Neuron (in vitro differentiated cells): ENCODE data around the gene SHISAL2A.

ENCODE experiments used
- H2AFZ ChIP-seq: one replicate; pipeline ENCODE4 v1.6.1; 2013; ENCODE audit warnings: low read depth, mild to moderate bottlenecking, inconsistent platforms, low read length, moderate library complexity
- H3K27me3 ChIP-seq: one replicate; pipeline ENCODE4 v1.6.1; 2013; ENCODE audit warnings: low read length; ENCODE audit not compliant: insufficient read depth
- H3K36me3 ChIP-seq: one replicate; pipeline ENCODE4 v1.6.1; 2013; ENCODE audit warnings: low read length; ENCODE audit not compliant: insufficient read depth
- H3K4me1 ChIP-seq: one replicate; pipeline ENCODE4 v1.6.1; 2013; ENCODE audit warnings: low read length; ENCODE audit not compliant: insufficient read depth
- H3K4me3 ChIP-seq: 2 replicates; pipeline ENCODE4 v1.5.1; 2013; ENCODE audit warnings: mild to moderate bottlenecking, low read length, moderate library complexity
- H3K9me3 ChIP-seq: one replicate; pipeline ENCODE4 v1.6.1; 2013; ENCODE audit warnings: low read length

The SHISAL2A gene

GRCh38 chr1:52629667-52630066, 3.3 kb upstream of the SHISAL2A start:
- no peaks in the 10 kb centered on the region for H3K36me3 ChIP-seq

GRCh38 chr1:52631759-52632331, 1.1 kb upstream of the SHISAL2A start:
- Histone ChIP-seq H3K4me3 (no peak overlapping the region), H3K4me1 (peaks cover 22% of the 10 kb centered on the region), H2AFZ (no peak overlapping the region), H3K36me3 (no peaks in the 10 kb centered on the region), H3K27me3 (no peaks in the 10 kb centered on the region), H3K9me3 (peaks cover 6% of the 10 kb centered on the region)

More at GRCh38 chr1:52629667-52630066, 3.3 kb upstream of the SHISAL2A start:
- H3K27me3 ChIP-seq: no peaks in the 10 kb centered on the region
- H3K4me1 ChIP-seq: peaks cover 17% of the 10 kb centered on the region
- peaks cover 2% of the 10 kb centered on the region for H3K9me3 ChIP-seq
- H3K4me3 ChIP-seq: peak overlapping the region; percentile 34
- H2AFZ ChIP-seq: no peak overlapping the region

DNA sequence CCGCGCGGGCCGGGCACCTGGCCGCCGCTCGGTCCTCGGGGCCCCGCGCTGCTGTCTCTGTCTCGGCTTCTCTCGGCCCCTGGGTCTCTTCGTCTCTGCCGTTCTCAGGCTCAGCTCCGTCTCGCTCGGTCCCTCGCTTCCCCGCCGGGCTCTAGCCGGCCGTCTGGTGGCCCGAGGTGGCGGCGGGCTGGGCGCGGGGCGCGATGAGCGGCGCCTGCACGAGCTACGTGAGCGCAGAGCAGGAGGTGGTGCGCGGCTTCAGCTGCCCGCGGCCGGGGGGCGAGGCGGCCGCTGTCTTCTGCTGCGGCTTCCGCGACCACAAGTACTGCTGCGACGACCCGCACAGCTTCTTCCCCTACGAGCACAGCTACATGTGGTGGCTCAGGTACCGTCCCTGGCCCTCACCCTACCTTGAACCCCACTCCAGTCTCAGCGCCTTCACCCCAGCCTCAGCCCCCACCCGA, 355 bp downstream of the SHISAL2A start:
- Histone ChIP-seq H2AFZ (no peak overlapping the region), H3K4me1 (peaks cover 25% of the 10 kb centered on the region), H3K4me3 (no peak overlapping the region), H3K27me3 (no peaks in the 10 kb centered on the region), H3K9me3 (peaks cover 6% of the 10 kb centered on the region), H3K36me3 (no peaks in the 10 kb centered on the region)

DNA sequence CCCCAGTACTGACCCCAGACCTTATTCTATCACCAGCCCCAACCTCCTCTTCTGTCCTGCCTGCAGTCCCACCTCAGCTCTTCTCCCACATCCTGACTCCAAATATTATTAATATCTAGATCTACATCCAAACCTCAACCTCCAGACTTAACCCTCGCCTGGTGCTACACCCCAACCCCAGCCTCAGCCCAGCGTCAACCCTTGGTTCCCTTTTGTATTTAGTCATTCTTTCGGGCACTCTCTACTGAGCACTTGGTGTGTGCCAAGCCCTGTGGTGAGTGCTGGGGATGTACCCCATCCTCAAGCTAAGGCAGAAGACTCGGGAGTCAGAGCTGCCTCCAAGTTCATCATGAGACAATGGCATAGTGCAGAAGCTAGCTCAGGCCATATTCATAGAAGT, 1.1 kb downstream of the SHISAL2A start:
- Histone ChIP-seq H3K9me3 (peaks cover 6% of the 10 kb centered on the region), H3K4me1 (peaks cover 19% of the 10 kb centered on the region), H2AFZ (no peak overlapping the region), H3K36me3 (no peaks in the 10 kb centered on the region), H3K27me3 (no peaks in the 10 kb centered on the region), H3K4me3 (no peak overlapping the region)

GRCh38 chr1:52635321-52636089, 2.5 kb downstream of the SHISAL2A start:
- Histone ChIP-seq H3K36me3 (no peaks in the 10 kb centered on the region), H3K27me3 (no peaks in the 10 kb centered on the region), H2AFZ (no peak overlapping the region), H3K4me1 (peaks cover 23% of the 10 kb centered on the region), H3K4me3 (no peak overlapping the region), H3K9me3 (peaks cover 6% of the 10 kb centered on the region)

GRCh38 chr1:52636721-52637695, 4.0 kb downstream of the SHISAL2A start:
- Histone ChIP-seq H3K9me3 (peaks cover 6% of the 10 kb centered on the region), H3K4me3 (no peak overlapping the region), H3K27me3 (no peaks in the 10 kb centered on the region), H3K4me1 (peaks cover 31% of the 10 kb centered on the region), H3K36me3 (no peaks in the 10 kb centered on the region), H2AFZ (no peak overlapping the region)

DNA sequence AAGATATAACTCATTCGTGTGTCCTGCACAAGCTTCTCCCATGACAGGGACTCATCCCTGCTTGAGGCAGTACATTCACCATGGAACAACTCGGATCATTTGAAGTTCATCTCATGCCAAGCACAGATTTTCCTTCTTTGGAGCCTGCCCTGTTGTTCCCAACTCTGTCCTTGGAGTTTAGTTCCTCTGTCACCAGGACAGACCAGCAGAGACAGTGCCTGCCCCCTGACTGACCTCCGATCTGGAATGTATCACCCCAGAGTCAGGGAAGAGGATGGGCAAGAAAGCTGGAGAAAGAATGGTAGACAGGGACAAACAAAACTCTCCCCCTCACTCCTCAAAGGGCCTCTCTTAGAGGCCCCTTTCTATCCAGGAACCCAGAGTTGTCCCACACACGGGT, 5.0 kb downstream of the SHISAL2A start:
- Histone ChIP-seq H3K36me3 (no peaks in the 10 kb centered on the region), H2AFZ (no peak overlapping the region), H3K4me3 (no peak overlapping the region)

GRCh38 chr1:52640697-52641096, 7.7 kb downstream of the SHISAL2A start:
- no peak overlapping the region for H3K4me3 ChIP-seq
- H3K4me1 ChIP-seq: peaks cover 31% of the 10 kb centered on the region

More for the DNA sequence above, 5.0 kb downstream of the SHISAL2A start:
- Histone ChIP-seq H3K9me3 (peaks cover 6% of the 10 kb centered on the region), H3K4me1 (peaks cover 31% of the 10 kb centered on the region), H3K27me3 (no peaks in the 10 kb centered on the region)

DNA sequence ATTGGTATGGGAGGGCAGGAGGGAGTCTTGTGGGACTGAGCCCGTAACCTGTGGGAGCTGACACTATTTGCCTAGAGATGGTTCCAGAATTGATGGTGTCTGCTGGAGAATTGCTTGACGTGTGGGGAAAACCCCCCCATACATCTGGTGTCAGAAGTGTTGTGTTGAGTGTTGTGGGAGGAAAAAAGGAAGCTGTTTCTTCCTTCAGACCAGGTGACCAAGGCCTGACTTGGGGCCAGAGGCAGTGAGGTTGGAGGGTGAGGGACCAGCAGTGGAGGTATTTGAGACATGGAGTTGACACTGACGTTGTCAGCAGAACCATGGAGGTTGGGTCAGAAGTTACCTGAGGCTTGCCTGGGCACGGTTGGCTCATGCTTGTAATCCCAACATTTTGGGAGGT, 8.3 kb downstream of the SHISAL2A start:
- no peaks in the 10 kb centered on the region for H3K27me3 ChIP-seq
- H3K9me3 ChIP-seq: no peaks in the 10 kb centered on the region
- no peak overlapping the region for H3K4me3 ChIP-seq
- no peaks in the 10 kb centered on the region for H3K36me3 ChIP-seq
- peaks cover 30% of the 10 kb centered on the region for H3K4me1 ChIP-seq
- no peak overlapping the region for H2AFZ ChIP-seq

More at GRCh38 chr1:52640697-52641096, 7.7 kb downstream of the SHISAL2A start:
- no peaks in the 10 kb centered on the region for H3K9me3 ChIP-seq
- no peaks in the 10 kb centered on the region for H3K27me3 ChIP-seq
- H3K36me3 ChIP-seq: no peaks in the 10 kb centered on the region
- H2AFZ ChIP-seq: no peak overlapping the region

DNA sequence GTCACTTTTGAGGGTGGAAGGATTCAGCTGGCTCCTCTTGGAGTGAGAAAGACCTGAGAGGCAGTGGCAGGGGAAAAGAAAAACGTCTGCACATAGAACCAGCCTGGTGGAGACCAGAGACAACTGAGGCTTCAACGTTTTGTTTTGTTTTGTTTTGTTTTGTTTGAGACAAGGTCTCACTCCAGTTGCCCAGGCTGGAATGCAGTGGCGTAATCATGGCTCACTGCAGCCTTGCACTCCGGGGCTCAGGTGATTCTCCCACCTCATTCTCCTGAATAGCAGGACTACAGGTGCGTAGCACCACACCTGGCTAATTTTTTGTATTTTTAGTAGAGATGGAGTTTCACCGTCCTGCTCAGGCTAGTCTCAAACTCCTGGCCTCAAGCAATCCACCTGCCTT, 12.3 kb downstream of the SHISAL2A start:
- Histone ChIP-seq H3K4me1 (peaks cover 10% of the 10 kb centered on the region), H2AFZ (no peak overlapping the region), H3K4me3 (no peak overlapping the region), H3K27me3 (no peaks in the 10 kb centered on the region), H3K36me3 (no peaks in the 10 kb centered on the region), H3K9me3 (no peaks in the 10 kb centered on the region)

- H3K4me1 ChIP-seq: no peaks in the 10 kb centered on the region
- H3K4me3 ChIP-seq: no peak overlapping the region
Measured at GRCh38 chr1:52651904-52652303, 18.9 kb downstream of the SHISAL2A start.

GRCh38 chr1:52653207-52653849, 20.4 kb downstream of the SHISAL2A start:
- no peaks in the 10 kb centered on the region for H3K9me3 ChIP-seq
- H3K36me3 ChIP-seq: no peaks in the 10 kb centered on the region
- H3K4me3 ChIP-seq: no peak overlapping the region
- H3K27me3 ChIP-seq: no peaks in the 10 kb centered on the region
- no peak overlapping the region for H2AFZ ChIP-seq
- no peaks in the 10 kb centered on the region for H3K4me1 ChIP-seq

More at GRCh38 chr1:52651904-52652303, 18.9 kb downstream of the SHISAL2A start:
- no peaks in the 10 kb centered on the region for H3K9me3 ChIP-seq
- no peaks in the 10 kb centered on the region for H3K27me3 ChIP-seq
- H3K36me3 ChIP-seq: no peaks in the 10 kb centered on the region
- no peak overlapping the region for H2AFZ ChIP-seq
